HL-60 (cell line): Measurements from ENCODE around the gene JAKMIP1.
A peak's percentile ranks its signal among the peaks of the same experiment; 100 is the strongest.

Experiments used
- CTCF ChIP-seq: IDR thresholded peaks from one replicate; pipeline ENCODE4 v1.5.1; 2011; ENCODE audit warnings: low read length, control low read depth, inconsistent platforms; ENCODE audit not compliant: insufficient read depth
- POLR2AphosphoS5 ChIP-seq: IDR thresholded peaks from 2 replicates; pipeline ENCODE4 v1.6.1; 2012; ENCODE audit warnings: low read depth

DNA sequence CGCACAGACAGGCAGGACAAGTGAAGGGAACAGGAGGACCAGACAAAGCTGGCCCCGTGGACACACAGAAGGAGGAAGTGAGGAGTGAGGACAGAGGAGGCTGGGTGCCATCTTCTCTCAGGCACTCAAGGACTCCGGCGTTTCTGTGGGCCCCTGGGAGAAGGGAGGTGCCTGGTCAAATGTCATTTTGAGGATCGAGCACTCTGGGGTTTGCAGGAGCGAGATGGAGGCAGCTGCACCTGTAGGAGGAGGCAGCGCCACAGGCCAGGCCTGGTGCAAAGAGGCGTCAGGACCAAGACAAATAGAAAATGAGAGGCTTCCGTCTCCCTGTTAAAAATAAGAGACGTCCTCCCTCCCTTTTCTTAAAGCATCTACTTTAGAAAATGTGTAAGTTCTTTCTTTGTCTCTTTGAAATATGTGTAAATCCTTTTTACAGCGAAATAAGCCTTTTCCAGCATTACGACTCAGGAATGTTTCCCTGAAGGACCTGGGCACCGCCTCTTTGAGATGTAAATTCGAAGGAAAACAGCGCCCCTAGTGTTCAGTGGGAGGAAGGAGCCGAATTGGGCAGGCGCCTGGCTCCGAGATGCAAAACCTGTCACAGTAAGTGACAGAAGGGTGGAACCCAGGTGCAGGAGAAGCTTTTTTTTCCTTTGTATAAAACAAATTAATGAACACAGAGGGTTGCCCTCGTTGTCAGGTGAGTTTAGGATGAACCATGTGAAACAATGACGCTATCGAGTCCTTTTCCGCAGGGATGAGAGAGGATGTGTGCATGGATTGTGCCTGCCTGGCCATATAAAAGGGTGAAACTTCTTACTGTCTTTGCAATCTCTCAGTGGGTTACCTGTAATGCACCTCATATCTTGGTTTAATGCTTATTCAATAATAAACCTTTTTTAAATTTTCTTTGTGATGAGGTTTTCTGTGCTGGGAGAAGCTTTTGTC, 180.8 kb downstream of the JAKMIP1 start:
- TF ChIP-seq CTCF (peak; percentile 49), POLR2AphosphoS5 (no peak)
